WERI-Rb-1 (cell line): ENCODE results near the gene TPM3.

Experiments
- DNase-seq: peaks from one replicate; pipeline ENCODE4 v3.0.0-alpha.2; 2020
- H3K27ac ChIP-seq: fragments of 250-450 bp; sonication (Bioruptor Pico); 2 replicates; pipeline ENCODE4 v1.5.1; 2020; ENCODE audit warnings: mild to moderate bottlenecking, moderate library complexity
- H3K27me3 ChIP-seq: fragments of 250-450 bp; sonication (Bioruptor Pico); 2 replicates; pipeline ENCODE4 v1.5.1; 2021; ENCODE audit warnings: mild to moderate bottlenecking, low read depth, moderate library complexity; ENCODE audit not compliant: insufficient read depth, severe bottlenecking
- H3K36me3 ChIP-seq: fragments of 250-450 bp; sonication (Bioruptor Pico); 2 replicates; pipeline ENCODE4 v1.5.1; 2020; ENCODE audit warnings: mild to moderate bottlenecking, moderate library complexity
- H3K4me3 ChIP-seq: 2 replicates; pipeline ENCODE4 v1.5.1; 2011; ENCODE audit warnings: low read depth, mild to moderate bottlenecking, control low read depth, low read length
- H3K9me3 ChIP-seq: fragments of 250-450 bp; sonication (Bioruptor Pico); 2 replicates; pipeline ENCODE4 v1.5.1; 2021; ENCODE audit warnings: mild to moderate bottlenecking, moderate library complexity; ENCODE audit not compliant: severe bottlenecking
- CTCF ChIP-seq: IDR thresholded peaks from 2 replicates; pipeline ENCODE4 v1.5.1; 2011; ENCODE audit warnings: low read depth, mild to moderate bottlenecking, control low read depth, inconsistent platforms, low read length

TPM3 gene

GRCh38 chr1:154178013-154178412, 13.9 kb downstream of the TPM3 start:
- no peak overlapping the region for H3K4me3 ChIP-seq
- H3K36me3 ChIP-seq: peaks cover 74% of the 10 kb centered on the region
- DNase-seq: no peak
- H3K27me3 ChIP-seq: no peaks in the 10 kb centered on the region
- peak overlapping the region; percentile 2 for H3K27ac ChIP-seq
- no peaks in the 10 kb centered on the region for H3K9me3 ChIP-seq
- no peak for TF ChIP-seq CTCF

GRCh38 chr1:154176337-154176736, 15.6 kb downstream of the TPM3 start:
- H3K9me3 ChIP-seq: no peaks in the 10 kb centered on the region

DNA sequence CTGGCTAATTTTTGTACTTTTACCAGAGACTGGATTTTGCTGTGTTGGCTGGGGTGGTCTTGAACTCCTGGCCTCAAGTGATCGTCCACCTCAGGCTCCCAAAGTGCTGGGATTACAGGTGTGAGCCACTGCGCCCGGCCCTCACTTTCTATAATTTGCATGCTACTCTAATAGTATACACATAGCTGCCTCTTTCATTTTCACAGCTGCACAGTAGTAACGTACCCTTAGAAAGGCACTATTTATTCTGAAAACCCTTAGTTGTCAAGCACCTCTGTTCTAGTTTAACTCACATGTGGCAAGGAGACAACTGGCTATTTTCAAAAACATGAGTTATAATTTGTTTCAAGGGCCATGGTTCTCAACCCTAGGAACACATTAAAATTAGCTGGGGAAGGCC, 17.2 kb downstream of the TPM3 start:
- Histone ChIP-seq H3K27me3 (no peaks in the 10 kb centered on the region), H3K36me3 (peaks cover 88% of the 10 kb centered on the region), H3K27ac (no peak overlapping the region), H3K4me3 (no peak overlapping the region), H3K9me3 (no peaks in the 10 kb centered on the region)
- no peak for TF ChIP-seq CTCF
- DNase-seq: no peak

More at GRCh38 chr1:154176337-154176736, 15.6 kb downstream of the TPM3 start:
- Histone ChIP-seq H3K27ac (no peak overlapping the region), H3K27me3 (no peaks in the 10 kb centered on the region), H3K36me3 (peaks cover 83% of the 10 kb centered on the region), H3K4me3 (no peak overlapping the region)
- no peak for TF ChIP-seq CTCF
- DNase-seq: no peak

DNA sequence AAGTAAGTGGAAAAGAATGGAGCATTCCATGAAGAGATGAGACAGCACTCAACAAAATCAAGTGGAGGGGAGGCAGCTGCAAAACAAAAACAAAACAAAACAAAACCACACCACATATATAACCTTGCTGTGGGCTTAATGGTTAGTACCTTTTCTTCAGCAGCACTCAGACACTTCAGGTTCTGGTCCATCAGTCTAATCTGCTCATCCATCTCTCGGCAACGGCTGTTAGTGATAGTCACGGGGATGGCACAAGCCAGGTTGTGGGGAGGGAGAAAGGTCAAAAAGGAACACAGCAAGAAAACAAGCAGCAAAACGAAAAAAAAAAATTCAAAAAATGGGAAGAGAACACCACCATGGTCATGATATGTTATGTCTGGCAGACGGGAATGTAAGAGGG, 20.0 kb downstream of the TPM3 start:
- no peak for DNase-seq
- Histone ChIP-seq H3K36me3 (peaks cover 95% of the 10 kb centered on the region), H3K27ac (no peak overlapping the region), H3K27me3 (no peaks in the 10 kb centered on the region), H3K9me3 (no peaks in the 10 kb centered on the region), H3K4me3 (no peak overlapping the region)
- no peak for TF ChIP-seq CTCF

DNA sequence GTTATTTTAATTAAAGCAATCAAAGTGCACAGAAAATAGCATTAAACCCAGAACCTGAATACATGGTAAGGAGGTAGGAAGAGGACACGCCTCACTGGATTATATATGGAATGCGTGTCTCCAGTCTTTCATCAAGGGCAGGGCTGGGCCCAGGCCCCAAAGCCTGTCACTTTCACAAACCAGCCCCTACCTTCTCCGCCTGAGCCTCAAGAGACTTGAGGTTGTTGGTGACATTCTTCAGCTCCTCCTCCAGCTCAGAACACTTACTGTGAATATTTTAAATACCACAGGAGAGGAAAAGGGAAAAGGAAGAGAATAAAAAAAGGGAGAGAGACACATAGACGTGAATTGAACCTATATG, 20.7 kb downstream of the TPM3 start:
- DNase-seq: no peak
- Histone ChIP-seq H3K36me3 (peaks cover 96% of the 10 kb centered on the region), H3K27ac (no peak overlapping the region), H3K4me3 (no peak overlapping the region), H3K9me3 (no peaks in the 10 kb centered on the region), H3K27me3 (no peaks in the 10 kb centered on the region)
- TF ChIP-seq CTCF: no peak

- TF ChIP-seq CTCF: no peak
- Histone ChIP-seq H3K4me3 (no peak overlapping the region), H3K27me3 (no peaks in the 10 kb centered on the region), H3K9me3 (no peaks in the 10 kb centered on the region), H3K27ac (no peak overlapping the region), H3K36me3 (peaks cover 96% of the 10 kb centered on the region)
- DNase-seq: peak; percentile 24
These were observed 21.2 kb downstream of the TPM3 start for GRCh38 chr1:154170547-154171222.
